ENCODE measurements around the gene SLC12A7.

DNA sequence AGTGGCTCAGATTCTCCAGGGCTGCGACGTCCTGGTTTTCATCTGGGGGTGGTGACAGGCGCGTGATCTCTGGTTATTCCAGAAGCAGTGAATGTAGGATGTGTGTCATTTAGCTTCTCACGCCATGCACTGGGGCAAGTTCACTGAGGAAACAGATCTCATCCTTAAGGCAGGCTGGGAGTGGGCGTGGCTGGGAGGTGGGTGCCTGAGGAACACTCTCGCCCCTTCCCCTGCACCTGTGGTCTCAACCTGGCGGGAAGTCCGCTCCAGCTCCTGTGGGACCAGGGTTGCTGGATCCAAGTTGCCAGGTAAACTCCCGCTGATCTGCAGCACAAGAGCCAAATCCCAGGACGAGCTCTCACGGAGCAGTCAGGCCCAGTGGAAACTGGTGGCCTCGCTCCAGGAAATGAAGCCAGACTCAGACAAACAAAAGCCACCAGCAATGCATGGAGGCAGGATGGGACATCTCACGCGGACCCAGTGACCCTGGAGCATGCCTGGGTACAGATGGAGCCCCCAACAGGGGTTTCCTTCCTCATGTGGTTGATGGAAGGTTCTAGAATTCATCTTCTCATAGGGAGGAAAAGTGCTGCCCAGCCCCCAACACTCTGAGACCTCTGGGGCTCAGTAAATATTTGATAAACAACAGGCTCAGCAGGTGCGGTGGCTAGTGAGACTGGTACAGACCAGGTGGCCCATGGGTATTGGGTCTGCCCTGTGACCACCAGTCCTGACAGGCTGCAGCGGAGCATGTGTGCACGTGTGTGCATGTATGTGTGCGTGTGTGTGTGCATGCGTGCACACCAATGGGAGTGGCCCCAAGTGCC is 16.3 kb upstream of the SLC12A7 start:
- TF ChIP-seq POLR2A (IDR thresholded peaks at IDR 0.05) (no peak), EP300 (IDR thresholded peaks at IDR 0.05) (no peak)
- TF ChIP-seq, protein P1, sequence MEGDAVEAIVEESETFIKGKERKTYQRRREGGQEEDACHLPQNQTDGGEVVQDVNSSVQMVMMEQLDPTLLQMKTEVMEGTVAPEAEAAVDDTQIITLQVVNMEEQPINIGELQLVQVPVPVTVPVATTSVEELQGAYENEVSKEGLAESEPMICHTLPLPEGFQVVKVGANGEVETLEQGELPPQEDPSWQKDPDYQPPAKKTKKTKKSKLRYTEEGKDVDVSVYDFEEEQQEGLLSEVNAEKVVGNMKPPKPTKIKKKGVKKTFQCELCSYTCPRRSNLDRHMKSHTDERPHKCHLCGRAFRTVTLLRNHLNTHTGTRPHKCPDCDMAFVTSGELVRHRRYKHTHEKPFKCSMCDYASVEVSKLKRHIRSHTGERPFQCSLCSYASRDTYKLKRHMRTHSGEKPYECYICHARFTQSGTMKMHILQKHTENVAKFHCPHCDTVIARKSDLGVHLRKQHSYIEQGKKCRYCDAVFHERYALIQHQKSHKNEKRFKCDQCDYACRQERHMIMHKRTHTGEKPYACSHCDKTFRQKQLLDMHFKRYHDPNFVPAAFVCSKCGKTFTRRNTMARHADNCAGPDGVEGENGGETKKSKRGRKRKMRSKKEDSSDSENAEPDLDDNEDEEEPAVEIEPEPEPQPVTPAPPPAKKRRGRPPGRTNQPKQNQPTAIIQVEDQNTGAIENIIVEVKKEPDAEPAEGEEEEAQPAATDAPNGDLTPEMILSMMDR (IDR thresholded peaks at IDR 0.05) = no peak

Measured in ovary (tissue), 3 donors.